Activated CD4-positive, alpha-beta memory T cell treated with anti-CD3 and anti-CD28 coated beads for 36 hours (primary cell): ENCODE results near the gene PVRIG. TPM values are rescaled to one million over a fixed set of nuclear protein-coding genes. Genes with fewer than 3 reads are reported as not detected.
"Not testable (repeated sequence)": the region's sequence is repeated elsewhere in the genome, so short reads cannot be mapped to it uniquely, and the experiment has no call there.

ENCODE experiments used
- CTCF ChIA-PET: fragments of 350-600 bp; sonication (Branson Sonifier 250); formaldehyde crosslinking; loops from one replicate; lab custom pipeline; 2021; ENCODE audit warnings: antibody characterized with exemption, inconsistent platforms; lab: Charles Lee
- POLR2A ChIA-PET: fragments of 350-600 bp; sonication (Branson Sonifier 250); formaldehyde crosslinking; loops from one replicate; lab custom pipeline; 2021; ENCODE audit warnings: antibody characterized with exemption; lab: Charles Lee
- DNase-seq: peaks from one replicate; pipeline ENCODE4 v3.0.0-alpha.2; 2020
- H3K27ac Mint-ChIP-seq: one replicate; pipeline ENCODE4 v1.8.0; 2021; ENCODE audit warnings: mixed read lengths
- H3K27me3 Mint-ChIP-seq: one replicate; pipeline ENCODE4 v1.8.0; 2021; ENCODE audit warnings: mixed read lengths
- H3K36me3 Mint-ChIP-seq: one replicate; pipeline ENCODE4 v1.8.0; 2021; ENCODE audit warnings: mixed read lengths
- H3K4me1 Mint-ChIP-seq: one replicate; pipeline ENCODE4 v1.8.0; 2021; ENCODE audit warnings: low read depth, mixed read lengths
- H3K4me3 Mint-ChIP-seq: one replicate; pipeline ENCODE4 v1.8.0; 2021; ENCODE audit warnings: mild to moderate bottlenecking, mixed read lengths
- H3K9me3 Mint-ChIP-seq: one replicate; pipeline ENCODE4 v1.8.0; 2021; ENCODE audit warnings: mixed read lengths
- intact Hi-C: fragments of 100-400 bp; cut with micrococcal nuclease; formaldehyde crosslinking; loops from one replicate; pipeline ENCODE4 v1.15.1; 2023
- total RNA-seq, 2 experiments: library from RNA; stranded (reverse); gene quantifications; one replicate each; pipeline ENCODE4 v1.2.3, GENCODE V29; 2021

Gene PVRIG
- total RNA-seq = 10 to 100 TPM; 21.0 to 21.2 TPM

DNA sequence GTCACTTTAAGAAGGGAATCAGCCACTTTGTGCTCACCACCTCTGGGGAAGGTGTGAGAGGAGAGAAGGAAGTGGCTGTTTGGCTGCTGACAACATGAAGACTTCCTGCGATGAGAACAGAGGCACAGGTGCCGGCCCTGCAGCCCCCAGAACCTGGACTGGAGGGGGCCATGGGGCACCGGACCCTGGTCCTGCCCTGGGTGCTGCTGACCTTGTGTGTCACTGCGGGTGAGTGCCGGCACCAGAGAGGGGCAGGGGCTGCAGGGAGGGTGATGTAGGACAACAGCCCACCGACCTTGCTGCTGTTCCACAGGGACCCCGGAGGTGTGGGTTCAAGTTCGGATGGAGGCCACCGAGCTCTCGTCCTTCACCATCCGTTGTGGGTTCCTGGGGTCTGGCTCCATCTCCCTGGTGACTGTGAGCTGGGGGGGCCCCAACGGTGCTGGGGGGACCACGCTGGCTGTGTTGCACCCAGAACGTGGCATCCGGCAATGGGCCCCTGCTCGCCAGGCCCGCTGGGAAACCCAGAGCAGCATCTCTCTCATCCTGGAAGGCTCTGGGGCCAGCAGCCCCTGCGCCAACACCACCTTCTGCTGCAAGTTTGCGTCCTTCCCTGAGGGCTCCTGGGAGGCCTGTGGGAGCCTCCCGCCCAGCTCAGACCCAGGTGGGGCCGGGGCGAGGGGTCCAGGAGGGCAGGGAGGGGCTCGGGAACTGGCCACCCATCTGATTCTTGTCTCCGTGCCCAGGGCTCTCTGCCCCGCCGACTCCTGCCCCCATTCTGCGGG, at the start of gene PVRIG:
TSS of gene PVRIG (plus strand) at position 149 of the 785 bp plus-strand sequence. CDS start at position 171, 22 bp downstream.
- H3K27me3 Mint-ChIP-seq, H3K9me3 Mint-ChIP-seq: not testable (repeated sequence)
- intact Hi-C loops = loop anchor here (2.0 to 10.0 kb wide), 6 partner anchors 43 to 305 kb away; partner anchors contain the start of genes GPC2, LAMTOR4, STAG3 and TRIM4
- Mint-ChIP-seq H3K27ac (peak within 1 kb of the TSS; percentile 98), H3K4me1 (peaks cover 59% of the 10 kb centered on the region), H3K4me3 (peak within 1 kb of the TSS; percentile 92), H3K36me3 (peaks cover 53% of the 10 kb centered on the region)
- ChIA-PET CTCF (interaction anchor here (3.2 kb wide), 1 partner anchor 88 kb away, joined by 22 read pairs; no protein-coding TSS in a partner anchor), POLR2A (interaction anchor here (0.6 to 2.3 kb wide), 3 partner anchors 8 to 209 kb away, joined by 4 to 11 read pairs (median 4); partner anchors contain the start of genes MEPCE and ZCWPW1)
- peak; percentile 67 for DNase-seq

DNA sequence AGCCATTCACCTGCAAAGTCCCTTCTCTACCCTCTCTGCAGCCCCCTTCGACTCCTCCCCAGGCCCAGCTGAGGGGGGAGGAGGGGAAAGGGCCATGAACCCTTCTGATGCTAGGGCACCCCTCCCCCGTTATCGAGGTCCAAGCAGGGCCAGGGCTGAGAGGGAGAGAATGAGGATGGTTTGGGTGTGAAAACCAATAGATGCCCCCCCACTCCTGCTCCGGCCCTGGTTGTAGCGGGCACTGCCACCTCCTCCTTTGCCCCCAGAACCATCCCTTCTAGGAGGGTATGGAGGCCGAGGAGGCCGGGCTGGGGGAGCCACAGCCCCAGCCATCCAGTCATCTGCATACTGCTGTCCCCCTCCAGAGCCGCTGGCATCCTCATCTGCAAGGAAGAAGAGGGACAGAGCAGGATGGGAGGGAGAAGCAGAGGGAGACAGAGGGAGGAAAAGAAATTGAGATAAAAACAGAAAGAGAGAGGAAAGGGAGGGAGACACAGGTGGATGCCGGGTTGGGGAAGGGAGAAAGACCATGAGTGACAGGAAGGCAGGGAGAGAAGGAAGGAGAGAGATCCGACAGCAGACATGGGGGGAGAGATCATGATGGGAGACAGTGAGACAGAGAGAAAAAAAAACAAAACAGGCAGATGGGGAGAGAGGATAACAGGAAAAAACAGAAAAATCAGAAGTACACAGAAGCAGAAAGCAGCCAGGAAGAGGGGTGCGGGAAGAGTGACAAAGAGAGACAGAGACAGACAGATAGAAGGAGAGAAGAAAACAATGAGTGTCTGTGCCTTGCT, 49.5 kb upstream of the PVRIG start:
- peak overlapping the region; percentile 53 for H3K4me3 Mint-ChIP-seq
- ChIA-PET POLR2A (no interaction called here), CTCF (no interaction called here)
- DNase-seq = no peak
- H3K27ac Mint-ChIP-seq = no peak overlapping the region
- H3K36me3 Mint-ChIP-seq = no peaks in the 10 kb centered on the region
- intact Hi-C loops = no loop called here
- H3K27me3 Mint-ChIP-seq = peaks cover 2% of the 10 kb centered on the region
- peaks cover 56% of the 10 kb centered on the region for H3K4me1 Mint-ChIP-seq
- H3K9me3 Mint-ChIP-seq = no peaks in the 10 kb centered on the region

DNA sequence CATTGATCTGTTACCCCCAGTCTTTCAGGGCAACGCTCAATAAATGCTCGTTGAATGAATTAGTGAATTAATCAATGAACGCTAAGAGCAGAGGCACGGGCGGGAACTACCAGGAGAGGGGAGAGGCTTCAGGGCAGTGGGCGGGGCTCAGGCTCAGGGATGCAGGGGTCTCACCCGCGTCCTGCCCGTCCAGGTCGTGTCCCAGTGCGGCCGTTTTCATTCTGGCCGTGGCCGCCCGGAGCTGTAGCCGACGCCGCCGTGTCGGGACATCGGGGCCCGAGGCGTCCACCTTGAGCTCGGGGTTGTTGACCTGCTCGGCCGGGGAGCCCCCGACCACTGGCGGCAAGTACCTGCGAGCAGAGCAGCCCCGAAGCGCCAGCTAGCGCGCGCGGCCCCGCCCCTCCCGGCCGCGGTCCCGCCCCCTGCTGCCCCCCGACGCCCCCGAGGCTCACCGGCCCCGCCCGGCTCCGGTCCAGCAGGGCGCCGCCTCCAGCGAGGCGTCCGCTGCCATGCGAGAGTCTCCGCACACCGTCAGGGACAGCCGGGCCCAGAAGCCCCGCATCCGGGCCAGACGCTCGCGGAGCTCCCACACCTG, 48.6 kb upstream of the PVRIG start:
- ChIA-PET POLR2A (no interaction called here), CTCF (no interaction called here)
- Mint-ChIP-seq H3K27ac (no peak overlapping the region), H3K27me3 (peaks cover 2% of the 10 kb centered on the region), H3K9me3 (no peaks in the 10 kb centered on the region), H3K4me1 (peaks cover 52% of the 10 kb centered on the region), H3K36me3 (no peaks in the 10 kb centered on the region), H3K4me3 (no peak overlapping the region)
- no peak for DNase-seq
- intact Hi-C loops = no loop called here

DNA sequence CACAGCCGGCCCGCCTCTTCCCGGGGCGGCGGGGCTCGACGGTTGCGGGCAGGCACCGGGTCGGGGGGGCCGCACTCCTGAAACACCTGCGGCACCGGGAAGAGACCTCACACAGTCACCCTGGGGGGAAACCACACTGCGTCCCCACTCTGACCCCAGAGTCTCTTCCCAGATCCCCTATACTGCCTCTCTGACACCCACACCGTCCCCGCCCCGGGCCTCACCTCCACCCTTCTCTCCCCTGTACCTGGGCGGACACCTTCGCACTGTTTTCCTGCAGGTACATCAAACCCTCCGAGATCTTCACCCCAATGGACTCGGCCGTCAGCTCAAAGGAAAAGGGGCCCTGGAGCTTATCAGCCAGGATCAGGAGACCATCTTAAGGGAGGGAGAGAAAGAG, 47.9 kb upstream of the PVRIG start:
- Mint-ChIP-seq H3K27me3 (peaks cover 2% of the 10 kb centered on the region), H3K4me3 (peak overlapping the region; percentile 50), H3K4me1 (peaks cover 51% of the 10 kb centered on the region), H3K9me3 (no peaks in the 10 kb centered on the region), H3K36me3 (no peaks in the 10 kb centered on the region), H3K27ac (no peak overlapping the region)
- intact Hi-C loops = no loop called here
- ChIA-PET CTCF (no interaction called here), POLR2A (interaction anchor here (0.6 kb wide), 1 partner anchor 264 kb away, joined by 4 read pairs; no protein-coding TSS in a partner anchor)
- no peak for DNase-seq

DNA sequence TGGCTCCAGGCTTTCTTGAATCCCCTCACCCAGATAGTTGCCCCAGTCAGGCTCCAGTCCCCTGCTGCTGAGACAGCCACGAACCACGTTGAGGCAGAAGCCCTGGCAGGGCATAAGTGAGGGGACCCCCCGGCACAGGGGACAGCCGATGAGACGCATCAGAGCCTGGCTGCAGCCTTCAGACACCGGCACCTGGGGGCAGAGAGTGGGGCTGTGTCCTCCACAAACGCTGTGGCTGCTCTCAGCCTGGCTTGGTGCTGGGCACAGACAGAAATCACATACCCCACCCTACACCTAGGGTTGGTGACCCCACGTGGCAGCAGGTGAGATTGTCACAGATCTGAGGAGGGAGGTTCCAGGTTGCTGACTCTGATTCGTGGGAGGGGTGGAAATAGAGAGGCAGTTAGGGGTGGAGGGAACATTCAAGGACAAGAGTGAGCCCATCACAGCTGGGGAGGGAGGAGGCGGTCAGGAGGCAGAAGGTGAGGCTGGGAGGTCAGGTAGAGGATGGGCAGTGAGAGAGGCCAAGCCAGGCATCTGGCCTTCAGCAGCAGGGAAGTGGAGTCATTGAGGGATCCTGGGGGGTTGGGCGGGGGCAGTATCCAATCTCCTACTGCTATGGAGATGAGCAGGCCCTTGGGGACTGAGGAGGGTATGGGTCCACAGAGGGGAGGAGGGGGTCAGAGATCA, 45.8 kb upstream of the PVRIG start:
- ChIA-PET CTCF (interaction anchor here (1.0 kb wide), 1 partner anchor 234 kb away, joined by 3 read pairs; no protein-coding TSS in a partner anchor), POLR2A (no interaction called here)
- intact Hi-C loops = no loop called here
- H3K4me1 Mint-ChIP-seq = peaks cover 37% of the 10 kb centered on the region
- H3K9me3 Mint-ChIP-seq = no peaks in the 10 kb centered on the region
- H3K27me3 Mint-ChIP-seq = peaks cover 2% of the 10 kb centered on the region
- DNase-seq = no peak
- no peak overlapping the region for H3K27ac Mint-ChIP-seq
- H3K4me3 Mint-ChIP-seq = no peak overlapping the region
- no peaks in the 10 kb centered on the region for H3K36me3 Mint-ChIP-seq

DNA sequence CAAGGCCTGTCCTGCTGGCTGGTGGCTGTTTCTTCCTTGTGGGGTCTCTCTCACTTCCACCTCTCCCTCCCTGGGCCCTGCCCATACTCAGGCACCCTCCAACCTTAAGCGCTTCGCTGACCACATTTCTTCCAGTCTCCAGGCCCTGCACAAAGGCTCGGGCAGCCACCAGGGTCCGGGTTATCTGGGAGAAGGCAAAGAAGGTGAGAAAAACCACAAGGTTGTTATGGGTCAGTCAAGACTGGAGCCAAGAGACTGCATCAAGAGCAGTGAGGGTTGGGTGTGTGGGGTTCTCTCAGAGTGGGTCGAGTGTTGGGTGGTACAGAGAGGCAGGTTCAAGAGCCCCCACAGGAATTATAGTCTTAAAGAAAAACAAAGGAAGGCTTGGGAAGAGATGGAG, 45.2 kb upstream of the PVRIG start:
- POLR2A ChIA-PET = no interaction called here
- Mint-ChIP-seq H3K9me3 (no peaks in the 10 kb centered on the region), H3K4me3 (no peak overlapping the region), H3K27ac (no peak overlapping the region), H3K36me3 (no peaks in the 10 kb centered on the region), H3K4me1 (peaks cover 30% of the 10 kb centered on the region), H3K27me3 (peaks cover 2% of the 10 kb centered on the region)
- CTCF ChIA-PET = no interaction called here
- DNase-seq = no peak
- intact Hi-C loops = no loop called here

DNA sequence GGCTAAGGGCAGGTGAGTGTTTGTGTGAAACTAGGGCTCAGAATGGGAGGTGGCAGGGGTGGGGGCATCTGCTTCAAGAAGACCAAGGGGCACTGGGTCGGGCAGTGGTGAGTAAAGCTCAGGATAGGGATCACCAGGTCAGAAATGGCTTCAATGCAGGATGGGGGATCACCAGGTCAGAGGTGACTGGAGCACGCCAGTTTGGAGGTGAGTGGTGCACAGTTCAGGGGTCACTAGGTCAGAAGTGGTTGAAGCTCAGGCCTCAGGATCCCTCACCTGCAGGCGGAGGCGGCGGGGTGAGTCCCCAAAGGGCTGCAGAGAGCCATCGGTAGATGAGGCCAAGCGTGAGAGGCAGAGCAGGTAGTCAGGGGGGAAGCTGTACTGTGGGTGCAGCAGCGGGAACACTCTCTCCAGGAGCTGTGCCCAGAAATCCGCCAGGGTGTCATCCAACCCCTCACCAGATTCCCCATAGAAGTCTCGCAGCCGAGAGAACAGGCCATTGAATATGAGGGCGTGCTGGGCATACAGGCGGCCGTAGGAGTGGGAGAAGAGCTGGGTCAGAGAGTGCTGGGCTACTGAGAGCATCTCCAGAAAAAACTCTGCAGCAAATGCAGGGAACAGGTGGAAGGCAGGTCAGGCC, 44.3 kb upstream of the PVRIG start:
- Mint-ChIP-seq H3K36me3 (no peaks in the 10 kb centered on the region), H3K4me3 (no peak overlapping the region), H3K9me3 (no peaks in the 10 kb centered on the region), H3K27ac (no peak overlapping the region), H3K4me1 (peaks cover 27% of the 10 kb centered on the region), H3K27me3 (peaks cover 2% of the 10 kb centered on the region)
- intact Hi-C loops = loop anchor here (5.0 kb wide), 1 partner anchor 47 kb away; no protein-coding TSS in a partner anchor
- CTCF ChIA-PET = no interaction called here
- POLR2A ChIA-PET = no interaction called here
- DNase-seq = no peak

DNA sequence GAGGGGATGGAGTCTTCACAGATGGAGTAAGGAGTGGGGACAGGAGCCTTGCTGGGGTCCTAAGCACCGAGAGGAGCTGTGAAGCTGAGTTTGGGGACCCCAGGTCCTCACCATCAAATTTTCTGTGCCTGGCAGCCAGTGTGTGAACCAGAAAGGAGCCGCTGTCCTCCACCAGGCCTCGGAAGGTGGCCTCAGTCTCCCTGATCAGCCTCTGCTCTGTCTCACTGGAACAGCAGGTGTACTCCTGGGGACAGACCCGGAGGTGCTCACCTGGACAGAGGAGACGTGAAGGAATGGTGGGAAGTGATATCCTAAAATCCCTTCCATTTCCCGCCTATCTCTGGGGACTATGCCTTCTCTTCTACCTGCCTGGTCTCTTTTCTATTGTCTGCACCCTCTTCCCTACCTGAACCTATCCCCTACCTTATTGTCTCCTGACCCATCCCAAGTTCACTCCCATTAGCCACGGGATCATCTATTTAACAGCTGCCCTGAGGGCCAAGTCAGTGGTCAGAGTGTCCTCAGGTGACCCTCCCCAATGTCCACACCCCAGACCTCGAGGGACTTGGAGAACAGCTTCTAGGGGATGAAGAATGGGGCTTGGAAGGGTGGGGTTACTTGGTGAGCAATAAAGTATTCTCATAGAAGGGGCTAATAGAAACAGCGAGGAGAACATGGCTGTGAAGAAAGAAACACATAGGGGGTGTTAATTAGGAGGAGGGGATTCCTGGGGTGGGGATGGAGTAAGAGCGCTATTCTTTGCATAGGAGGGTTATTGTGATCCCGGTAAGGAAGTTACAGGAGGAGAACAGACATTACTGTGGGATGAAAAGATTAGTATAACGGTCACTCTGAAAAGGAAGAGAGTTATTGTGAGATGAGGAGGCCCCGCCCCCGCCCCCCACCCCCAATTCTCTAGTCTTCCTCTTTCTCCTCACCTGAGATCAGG, 43.4 kb upstream of the PVRIG start:
- intact Hi-C loops = loop anchor here (1.0 to 5.0 kb wide), 3 partner anchors 7 to 46 kb away; partner anchors contain the start of gene LAMTOR4
- Mint-ChIP-seq H3K4me3 (peak overlapping the region; percentile 74), H3K36me3 (no peaks in the 10 kb centered on the region), H3K9me3 (no peaks in the 10 kb centered on the region), H3K27me3 (no peaks in the 10 kb centered on the region), H3K4me1 (peaks cover 29% of the 10 kb centered on the region), H3K27ac (no peak overlapping the region)
- ChIA-PET CTCF (interaction anchor here (0.9 to 1.8 kb wide), 3 partner anchors 8 to 56 kb away, joined by 3 to 10 read pairs (median 3); partner anchors contain the start of gene GAL3ST4), POLR2A (interaction anchor here (1.3 kb wide), 1 partner anchor 28 kb away, joined by 4 read pairs; the partner anchor contains the start of gene LAMTOR4)
- no peak for DNase-seq

DNA sequence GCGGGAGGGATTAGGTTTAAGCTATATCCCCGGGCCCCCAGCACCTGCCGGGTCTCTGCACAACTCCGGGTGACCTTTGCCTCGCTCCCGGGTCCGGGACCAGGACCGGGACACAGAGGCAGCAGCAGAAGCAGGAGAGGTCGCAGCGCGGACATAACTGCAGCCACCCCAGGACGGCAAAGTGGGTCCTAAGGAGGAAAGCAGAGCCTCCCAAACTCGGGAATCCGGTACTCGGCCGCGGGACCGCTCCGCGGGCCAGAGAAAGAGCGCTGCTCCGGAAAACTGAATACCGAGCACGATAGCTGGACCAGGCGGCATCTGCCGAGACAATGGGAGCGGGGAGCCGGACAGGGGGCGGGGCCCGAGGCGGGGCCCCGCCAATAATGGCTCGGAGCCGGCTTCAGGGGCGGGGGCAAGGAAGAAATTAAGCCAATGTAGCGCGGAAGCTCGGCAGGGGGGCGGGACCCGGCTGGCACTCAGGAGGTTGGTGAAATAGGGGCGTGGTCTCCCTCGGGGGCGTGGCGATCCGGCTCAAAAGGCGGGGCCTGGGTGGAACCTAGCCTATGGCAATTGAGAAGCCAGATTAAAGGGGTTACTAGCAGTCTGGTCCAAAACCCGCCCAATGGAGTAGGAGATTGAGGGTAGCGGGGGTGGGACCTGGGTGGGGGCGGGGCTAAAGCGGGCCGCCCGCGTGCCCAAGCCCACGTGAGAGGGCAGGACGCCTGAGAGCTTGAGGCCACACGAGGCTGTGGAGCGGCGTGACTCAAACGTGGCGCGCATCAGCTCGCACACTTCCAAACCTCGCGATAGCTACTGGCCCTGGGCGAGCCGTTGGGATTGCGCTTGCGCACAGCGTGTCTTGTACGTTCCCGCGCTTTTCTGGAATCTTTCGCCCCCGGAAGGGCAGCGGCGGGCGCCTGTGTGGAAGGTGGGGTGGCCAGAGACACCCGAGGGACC, 42.4 kb upstream of the PVRIG start, which contains the start of the genes GPC2 and STAG3:
TSS of gene GPC2 (minus strand) at position 337 of the 957 bp plus-strand sequence. CDS start at position 155, 182 bp downstream.
TSS of gene STAG3 (plus strand) at position 874 of the 957 bp plus-strand sequence. CDS start 2,639 bp downstream, outside the sequence.
- Mint-ChIP-seq H3K27ac (no peak within 1 kb of the TSS), H3K4me3 (peak within 1 kb of the TSS; percentile 74), H3K36me3 (no peaks in the 10 kb centered on the region), H3K9me3 (no peaks in the 10 kb centered on the region), H3K4me1 (peaks cover 34% of the 10 kb centered on the region), H3K27me3 (no peaks in the 10 kb centered on the region)
- DNase-seq = peak; percentile 99
- ChIA-PET CTCF (interaction anchor here (0.9 to 1.8 kb wide), 3 partner anchors 9 to 57 kb away, joined by 3 to 10 read pairs (median 3); partner anchors contain the start of gene GAL3ST4), POLR2A (interaction anchor here (1.3 kb wide), 1 partner anchor 29 kb away, joined by 4 read pairs; the partner anchor contains the start of gene LAMTOR4)
- intact Hi-C loops = loop anchor here (1.0 to 5.0 kb wide), 3 partner anchors 8 to 45 kb away; partner anchors contain the start of gene LAMTOR4
